Smooth muscle cell (in vitro differentiated cells): ENCODE results near the gene ZNF618. TPM values are rescaled to one million over a fixed set of nuclear protein-coding genes. Genes with fewer than 3 reads are reported as not detected.

Experiments used
- DNase-seq: peaks from one replicate; lab custom pipeline; 2025; ENCODE audit not compliant: unreplicated experiment; lab: John Stamatoyannopoulos, UW
- H2AFZ ChIP-seq: fragments of 200-600 bp; sonication (generic); 2 replicates; pipeline ENCODE4 v1.6.0; 2016; ENCODE audit warnings: antibody characterized with exemption, low read depth, mild to moderate bottlenecking
- H3F3A ChIP-seq: fragments of 200-600 bp; sonication (generic); 2 replicates; pipeline ENCODE4 v1.6.0; 2017; ENCODE audit warnings: antibody characterized with exemption, low read depth
- H3K27ac ChIP-seq: fragments of 200-600 bp; sonication (generic); 2 replicates; pipeline ENCODE4 v1.5.1; 2016; ENCODE audit warnings: low read depth, mild to moderate bottlenecking
- H3K27me3 ChIP-seq: fragments of 200-600 bp; sonication (generic); 2 replicates; pipeline ENCODE4 v1.6.1; 2016; ENCODE audit warnings: low read depth, mild to moderate bottlenecking
- H3K36me3 ChIP-seq: fragments of 200-600 bp; sonication (generic); 2 replicates; pipeline ENCODE4 v1.5.1; 2016; ENCODE audit warnings: low read depth
- H3K4me1 ChIP-seq: fragments of 200-600 bp; sonication (generic); 2 replicates; pipeline ENCODE4 v1.5.1; 2016; ENCODE audit warnings: low read depth
- H3K4me2 ChIP-seq: fragments of 200-600 bp; sonication (generic); 2 replicates; pipeline ENCODE4 v1.6.0; 2016; ENCODE audit warnings: mild to moderate bottlenecking
- H3K4me3 ChIP-seq: fragments of 200-600 bp; sonication (generic); 2 replicates; pipeline ENCODE4 v1.5.1; 2016; ENCODE audit warnings: mild to moderate bottlenecking
- H3K79me2 ChIP-seq: fragments of 200-600 bp; sonication (generic); 2 replicates; pipeline ENCODE4 v1.6.0; 2016; ENCODE audit warnings: low read depth, mild to moderate bottlenecking
- H3K9ac ChIP-seq: fragments of 200-600 bp; sonication (generic); 2 replicates; pipeline ENCODE4 v1.6.0; 2016; ENCODE audit warnings: low read depth
- H3K9me3 ChIP-seq: fragments of 200-600 bp; sonication (generic); replicated peaks from 2 replicates; pipeline ENCODE4 v1.5.1; 2016; ENCODE audit warnings: low read depth
- H4K20me1 ChIP-seq: fragments of 200-600 bp; sonication (generic); 2 replicates; pipeline ENCODE4 v1.6.0; 2016; ENCODE audit warnings: low read depth
- CTCF ChIP-seq: fragments of 200-600 bp; sonication (generic); IDR thresholded peaks from 2 replicates; pipeline ENCODE4 v1.5.1; 2017; ENCODE audit warnings: borderline replicate concordance, mild to moderate bottlenecking, antibody characterized with exemption; ENCODE audit not compliant: insufficient read depth, poor library complexity, severe bottlenecking
- WGBS: methylation state at CpG from one replicate; pipeline ENCODE4 v1.1.7; 2016; ENCODE audit warnings: low lambda C conversion rate; 5-methylcytosine and 5-hydroxymethylcytosine counted together
- polyA plus RNA-seq: library from polyadenylated mRNA; unstranded; fragments of >200 nt; fragmentation: Nextera tagmentation; extraction: Ambion mirVana; gene quantifications from 2 replicates; pipeline ENCODE4 v1.2.1, GENCODE V29; 2016
- total RNA-seq: library from RNA; depleted of rRNA; stranded (reverse); fragments of >200 nt; gene quantifications from 2 replicates; pipeline ENCODE4 v1.2.3, GENCODE V29; 2014

Gene ZNF618
- total and polyA plus RNA-seq, 2 experiments from 2014 or later = 9.9 to 19.5 TPM

- no peaks in the 10 kb centered on the region for H3K4me1 ChIP-seq
- no peaks in the 10 kb centered on the region for H3K79me2 ChIP-seq
- WGBS = 96% methylated on average over 2 of the region's 2 CpGs
- no peaks in the 10 kb centered on the region for H3K9me3 ChIP-seq
- DNase-seq = no peak
- H3K36me3 ChIP-seq = no peaks in the 10 kb centered on the region
- H3K27me3 ChIP-seq = peaks cover 9% of the 10 kb centered on the region
- H3F3A ChIP-seq = no peaks in the 10 kb centered on the region
- H4K20me1 ChIP-seq = no peaks in the 10 kb centered on the region
- no peak overlapping the region for H3K4me2 ChIP-seq
- no peak overlapping the region for H3K27ac ChIP-seq
- no peak overlapping the region for H3K4me3 ChIP-seq
- H2AFZ ChIP-seq = no peak overlapping the region
- no peak for TF ChIP-seq CTCF
- H3K9ac ChIP-seq = no peak overlapping the region
These were observed 12.8 kb upstream of the ZNF618 start for GRCh38 chr9:113863345-113863744.

GRCh38 chr9:113868501-113868900 lies 7.6 kb upstream of the ZNF618 start:
- no peaks in the 10 kb centered on the region for H3K4me1 ChIP-seq
- H3K27me3 ChIP-seq = peaks cover 6% of the 10 kb centered on the region
- no peaks in the 10 kb centered on the region for H3K36me3 ChIP-seq
- H3K4me2 ChIP-seq = no peak overlapping the region
- H3K27ac ChIP-seq = no peak overlapping the region
- no peak overlapping the region for H3K9ac ChIP-seq
- no peaks in the 10 kb centered on the region for H4K20me1 ChIP-seq
- no peak for TF ChIP-seq CTCF
- WGBS = 91% methylated on average over 3 of the region's 3 CpGs
- no peaks in the 10 kb centered on the region for H3K79me2 ChIP-seq
- DNase-seq = no peak
- H3K9me3 ChIP-seq = no peaks in the 10 kb centered on the region
- H3F3A ChIP-seq = no peaks in the 10 kb centered on the region
- no peak overlapping the region for H2AFZ ChIP-seq
- H3K4me3 ChIP-seq = no peak overlapping the region

- WGBS = 94% methylated on average over 10 of the region's 10 CpGs
- no peak for DNase-seq
- no peak overlapping the region for H3K27ac ChIP-seq
These were observed 3.5 kb upstream of the ZNF618 start for GRCh38 chr9:113872485-113873143.

More at GRCh38 chr9:113872485-113873143, 3.5 kb upstream of the ZNF618 start:
- Histone ChIP-seq H3K9me3 (no peaks in the 10 kb centered on the region), H3K27me3 (peaks cover 6% of the 10 kb centered on the region), H3K9ac (no peak overlapping the region), H4K20me1 (no peaks in the 10 kb centered on the region), H3K4me1 (peaks cover 10% of the 10 kb centered on the region), H3K79me2 (peaks cover 14% of the 10 kb centered on the region), H2AFZ (no peak overlapping the region), H3K4me3 (no peak overlapping the region), H3K36me3 (no peaks in the 10 kb centered on the region), H3K4me2 (no peak overlapping the region), H3F3A (no peaks in the 10 kb centered on the region)
- TF ChIP-seq CTCF = no peak
